Measurements from ENCODE around the gene RNU2-63P. TPM values are rescaled to one million over a fixed set of nuclear protein-coding genes. Genes with fewer than 3 reads are reported as not detected.
"Not testable (repeated sequence)": the region's sequence is repeated elsewhere in the genome, so short reads cannot be mapped to it uniquely, and the experiment has no call there.

Gene RNU2-63P
- total RNA-seq, 1 donor from 2014 or later: not detected

DNA sequence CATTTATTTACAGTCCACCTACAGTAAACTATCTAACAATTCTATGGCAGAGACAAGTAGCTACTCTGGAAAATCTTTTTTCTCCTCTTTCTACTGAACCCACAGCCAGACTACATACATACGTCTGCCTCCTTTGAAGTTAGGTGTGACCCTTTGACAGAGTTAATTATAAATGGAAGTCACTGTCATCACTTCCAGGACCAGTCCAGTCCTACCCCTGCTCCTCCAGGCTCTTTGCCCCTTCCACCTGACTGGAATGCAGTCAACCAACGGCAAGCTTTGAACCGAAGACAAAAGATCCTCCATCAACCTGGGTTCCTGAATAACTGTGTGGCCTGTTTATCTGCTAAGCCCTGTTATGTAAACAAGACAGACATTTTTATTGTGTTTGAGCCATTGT lies 35.2 kb downstream of the RNU2-63P start:
- not testable (repeated sequence) for DNase-seq (ENCODE audit: low read depth)

- DNase-seq (ENCODE audit: low read depth): not testable (repeated sequence)
Observed at GRCh38 chr2:87972385-87972784, 44.0 kb downstream of the RNU2-63P start.

Other genes starting within 250 kb of the RNU2-63P start
- gene RGPD2, start 190.8 kb downstream of the RNU2-63P start, total RNA-seq: 2.1 and 5.5 TPM in 2 replicates
- 30.7 and 31.6 TPM in 2 replicates for gene KRCC1, start 39.2 kb upstream of the RNU2-63P start, total RNA-seq
- not detected in 2 replicates for gene SMYD1, start 51.3 kb upstream of the RNU2-63P start, total RNA-seq
- not detected in 2 replicates for gene FABP1, start 111.5 kb upstream of the RNU2-63P start, total RNA-seq
- 1.9 and 14.2 TPM in 2 replicates for gene THNSL2, start 153.8 kb upstream of the RNU2-63P start, total RNA-seq

Measured in renal cortical epithelial cell (primary cell).